Neural progenitor cell (in vitro differentiated cells): ENCODE results near the gene BAMBI. TPM values are rescaled to one million over a fixed set of nuclear protein-coding genes. Genes with fewer than 3 reads are reported as not detected.

ENCODE experiments used
- DNase-seq: peaks from one replicate; pipeline ENCODE4 v3.0.0-alpha.2; 2016; ENCODE audit warnings: low spot score
- H2AFZ ChIP-seq: fragments of 200-600 bp; sonication (generic); replicated peaks from 2 replicates; pipeline ENCODE4 v1.6.1; 2016; ENCODE audit warnings: antibody characterized with exemption
- H3F3A ChIP-seq: fragments of 200-600 bp; sonication (generic); 2 replicates; pipeline ENCODE4 v1.6.1; 2016; ENCODE audit warnings: antibody characterized with exemption, low read depth
- H3K27ac ChIP-seq: fragments of 200-600 bp; sonication (generic); 2 replicates; pipeline ENCODE4 v1.5.1; 2016; ENCODE audit warnings: mild to moderate bottlenecking
- H3K27me3 ChIP-seq: fragments of 200-600 bp; sonication (generic); 2 replicates; pipeline ENCODE4 v1.6.1; 2016; ENCODE audit warnings: mild to moderate bottlenecking, moderate library complexity
- H3K36me3 ChIP-seq: fragments of 200-600 bp; sonication (generic); 2 replicates; pipeline ENCODE4 v1.5.1; 2016
- H3K4me1 ChIP-seq: fragments of 200-600 bp; sonication (generic); 2 replicates; pipeline ENCODE4 v1.6.1; 2016; ENCODE audit warnings: mixed run types
- H3K4me2 ChIP-seq: fragments of 200-600 bp; sonication (generic); 2 replicates; pipeline ENCODE4 v1.6.1; 2016
- H3K4me3 ChIP-seq: fragments of 200-600 bp; sonication (generic); 2 replicates; pipeline ENCODE4 v1.5.1; 2016
- H3K79me2 ChIP-seq: fragments of 200-600 bp; sonication (generic); 2 replicates; pipeline ENCODE4 v1.6.1; 2016; ENCODE audit warnings: low read depth
- H3K9ac ChIP-seq: fragments of 200-600 bp; sonication (generic); 2 replicates; pipeline ENCODE4 v1.6.1; 2016
- H3K9me3 ChIP-seq: fragments of 200-600 bp; sonication (generic); 2 replicates; pipeline ENCODE4 v1.5.1; 2016; ENCODE audit warnings: low read depth
- H4K20me1 ChIP-seq: fragments of 200-600 bp; sonication (generic); 2 replicates; pipeline ENCODE4 v1.6.1; 2016; ENCODE audit warnings: low read depth
- H3K27ac Mint-ChIP-seq: 3 replicates; pipeline ENCODE4 v1.8.0; 2021; ENCODE audit warnings: mixed read lengths
- H3K27me3 Mint-ChIP-seq: 2 replicates; pipeline ENCODE4 v1.8.0; 2022; ENCODE audit warnings: low read depth, mild to moderate bottlenecking, inconsistent platforms, moderate library complexity, mixed read lengths; ENCODE audit not compliant: insufficient read depth
- H3K36me3 Mint-ChIP-seq: 3 replicates; pipeline ENCODE4 v1.8.0; 2021; ENCODE audit warnings: mixed read lengths
- H3K4me1 Mint-ChIP-seq: 3 replicates; pipeline ENCODE4 v1.8.0; 2021; ENCODE audit warnings: mixed read lengths
- H3K4me3 Mint-ChIP-seq: 3 replicates; pipeline ENCODE4 v1.8.0; 2021; ENCODE audit warnings: mild to moderate bottlenecking, moderate library complexity, mixed read lengths
- H3K9me3 Mint-ChIP-seq: 3 replicates; pipeline ENCODE4 v1.8.0; 2020; ENCODE audit warnings: mixed read lengths
- CTCF ChIP-seq: fragments of 200-600 bp; sonication (generic); IDR thresholded peaks from 2 replicates; pipeline ENCODE4 v1.5.1; 2017; ENCODE audit warnings: antibody characterized with exemption, mild to moderate bottlenecking
- EZH2 ChIP-seq: fragments of 200-600 bp; sonication (generic); IDR thresholded peaks from 2 replicates; pipeline ENCODE4 v1.6.1; 2017; ENCODE audit warnings: antibody characterized with exemption, mild to moderate bottlenecking, moderate library complexity
- EZH2phosphoT487 ChIP-seq: fragments of 200-600 bp; sonication (generic); IDR thresholded peaks from 2 replicates; pipeline ENCODE4 v1.6.1; 2017; ENCODE audit warnings: antibody characterized with exemption
- total RNA-seq: library from RNA; depleted of rRNA; stranded (reverse); fragments of >200 nt; gene quantifications from 2 replicates; pipeline ENCODE4 v1.2.3, GENCODE V29; 2015; ENCODE audit warnings: low replicate concordance

BAMBI gene
- total RNA-seq, 1 donor from 2014 or later: 2.2 TPM

DNA sequence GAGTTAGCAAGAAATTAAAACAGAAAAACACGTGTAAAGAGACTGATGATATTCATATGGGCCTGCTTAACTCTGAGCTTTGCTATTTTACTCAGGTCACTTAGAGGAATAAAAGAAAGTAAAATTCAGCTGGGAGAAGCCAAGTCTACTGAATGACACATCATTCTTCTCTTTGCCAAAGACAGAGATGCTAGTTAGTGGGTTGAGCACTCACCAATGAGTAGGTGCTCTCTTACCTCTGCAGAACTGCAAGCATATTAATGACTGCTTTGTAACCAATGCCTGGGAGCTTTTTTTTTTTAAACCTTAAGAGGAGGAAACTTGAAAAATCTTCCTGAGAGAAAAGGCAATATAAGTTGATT is 44.8 kb upstream of the BAMBI start:
- Histone ChIP-seq H3K4me2 (no peak overlapping the region), H3K4me3 (no peak overlapping the region)
- TF ChIP-seq EZH2 (no peak), CTCF (no peak), EZH2phosphoT487 (no peak)

GRCh38 chr10:28633750-28634149 is 43.6 kb upstream of the BAMBI start:
- Histone ChIP-seq H3K27me3 (no peaks in the 10 kb centered on the region), H3K9me3 (no peaks in the 10 kb centered on the region), H2AFZ (no peak overlapping the region), H3K4me2 (no peak overlapping the region), H3K4me3 (no peak overlapping the region), H3K9ac (no peak overlapping the region), H3K4me1 (no peaks in the 10 kb centered on the region), H3K79me2 (no peaks in the 10 kb centered on the region), H4K20me1 (no peaks in the 10 kb centered on the region), H3K27ac (no peak overlapping the region), H3K36me3 (no peaks in the 10 kb centered on the region), H3F3A (no peaks in the 10 kb centered on the region)
- no peak overlapping the region for H3K4me3 Mint-ChIP-seq
- no peak overlapping the region for H3K27ac Mint-ChIP-seq
- DNase-seq: no peak
- peaks cover under 1% of the 10 kb centered on the region for H3K4me1 Mint-ChIP-seq
- H3K36me3 Mint-ChIP-seq: no peaks in the 10 kb centered on the region
- no peak for TF ChIP-seq EZH2
- TF ChIP-seq EZH2phosphoT487: no peak
- TF ChIP-seq CTCF: no peak
- H3K9me3 Mint-ChIP-seq: no peaks in the 10 kb centered on the region
- peaks cover 9% of the 10 kb centered on the region for H3K27me3 Mint-ChIP-seq

More for the DNA sequence above, 44.8 kb upstream of the BAMBI start:
- Histone ChIP-seq H3K4me1 (no peaks in the 10 kb centered on the region), H4K20me1 (no peaks in the 10 kb centered on the region), H3K9me3 (no peaks in the 10 kb centered on the region), H3F3A (no peaks in the 10 kb centered on the region), H3K9ac (no peak overlapping the region), H2AFZ (no peak overlapping the region), H3K27ac (no peak overlapping the region), H3K36me3 (no peaks in the 10 kb centered on the region), H3K27me3 (no peaks in the 10 kb centered on the region), H3K79me2 (no peaks in the 10 kb centered on the region)
- Mint-ChIP-seq H3K36me3 (no peaks in the 10 kb centered on the region), H3K4me3 (no peak overlapping the region), H3K4me1 (peaks cover 7% of the 10 kb centered on the region), H3K9me3 (no peaks in the 10 kb centered on the region), H3K27ac (no peak overlapping the region), H3K27me3 (peaks cover 8% of the 10 kb centered on the region)
- no peak for DNase-seq

DNA sequence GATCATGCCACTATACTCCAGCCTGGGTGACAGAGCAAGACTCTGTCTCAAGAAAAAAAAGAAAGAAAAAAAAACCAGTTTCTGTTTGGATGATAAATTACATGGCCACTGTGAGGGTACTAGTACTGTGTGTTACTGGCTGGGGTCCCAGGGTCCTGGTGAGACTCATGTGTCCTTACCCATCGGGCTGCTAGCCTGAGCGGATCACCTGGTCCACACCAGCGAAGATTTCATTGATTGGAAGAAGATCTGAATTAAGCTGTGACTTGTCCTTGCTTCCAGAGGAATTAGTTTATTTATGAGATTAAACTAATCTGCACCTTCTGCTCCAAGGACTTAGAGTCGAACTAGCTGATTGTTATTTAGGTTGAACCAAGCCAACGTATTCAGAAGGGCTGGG is 40.0 kb upstream of the BAMBI start:
- Histone ChIP-seq H3K4me3 (no peak overlapping the region), H3K4me1 (no peaks in the 10 kb centered on the region), H3K27me3 (no peaks in the 10 kb centered on the region), H3K27ac (no peak overlapping the region), H4K20me1 (no peaks in the 10 kb centered on the region), H3K9me3 (no peaks in the 10 kb centered on the region), H2AFZ (no peak overlapping the region), H3K9ac (no peak overlapping the region), H3F3A (no peaks in the 10 kb centered on the region), H3K79me2 (no peaks in the 10 kb centered on the region), H3K4me2 (no peak overlapping the region), H3K36me3 (no peaks in the 10 kb centered on the region)
- H3K4me1 Mint-ChIP-seq: no peaks in the 10 kb centered on the region
- no peak overlapping the region for H3K4me3 Mint-ChIP-seq
- no peaks in the 10 kb centered on the region for H3K36me3 Mint-ChIP-seq
- DNase-seq: no peak
- peaks cover 7% of the 10 kb centered on the region for H3K27me3 Mint-ChIP-seq
- TF ChIP-seq CTCF (no peak), EZH2phosphoT487 (no peak), EZH2 (no peak)
- no peaks in the 10 kb centered on the region for H3K9me3 Mint-ChIP-seq
- H3K27ac Mint-ChIP-seq: no peak overlapping the region

- Histone ChIP-seq H3K4me2 (no peak overlapping the region), H4K20me1 (no peaks in the 10 kb centered on the region), H3K36me3 (no peaks in the 10 kb centered on the region), H3K4me1 (no peaks in the 10 kb centered on the region), H3K79me2 (no peaks in the 10 kb centered on the region), H3K9me3 (no peaks in the 10 kb centered on the region), H3K4me3 (no peak overlapping the region), H3K9ac (no peak overlapping the region), H3K27ac (no peak overlapping the region), H3K27me3 (no peaks in the 10 kb centered on the region), H3F3A (no peaks in the 10 kb centered on the region), H2AFZ (no peak overlapping the region)
- no peak for TF ChIP-seq EZH2phosphoT487
- TF ChIP-seq EZH2: no peak
- no peak for TF ChIP-seq CTCF
- no peak overlapping the region for H3K4me3 Mint-ChIP-seq
- DNase-seq: no peak
- H3K9me3 Mint-ChIP-seq: no peaks in the 10 kb centered on the region
- peaks cover 5% of the 10 kb centered on the region for H3K27me3 Mint-ChIP-seq
- no peak overlapping the region for H3K27ac Mint-ChIP-seq
- no peaks in the 10 kb centered on the region for H3K4me1 Mint-ChIP-seq
- no peaks in the 10 kb centered on the region for H3K36me3 Mint-ChIP-seq
Observed at GRCh38 chr10:28638392-28638791, 38.9 kb upstream of the BAMBI start.
